Endothelial cell (in vitro differentiated cells): ENCODE measurements around the gene UBXN7. TPM values are rescaled to one million over a fixed set of nuclear protein-coding genes. Genes with fewer than 3 reads are reported as not detected.
"Not testable (repeated sequence)": the region's sequence is repeated elsewhere in the genome, so short reads cannot be mapped to it uniquely, and the experiment has no call there.

Experiments used
- DNase-seq: peaks from one replicate; pipeline ENCODE4 v3.0.0; 2021; ENCODE audit warnings: low spot score
- H3K27ac Mint-ChIP-seq: one replicate; pipeline ENCODE4 v1.8.0; 2021; ENCODE audit warnings: mixed read lengths, inconsistent platforms; ENCODE audit not compliant: unreplicated experiment
- H3K27me3 Mint-ChIP-seq: one replicate; pipeline ENCODE4 v1.8.0; 2021; ENCODE audit warnings: mild to moderate bottlenecking, moderate library complexity, mixed read lengths, inconsistent platforms; ENCODE audit not compliant: unreplicated experiment
- H3K36me3 Mint-ChIP-seq: one replicate; pipeline ENCODE4 v1.8.0; 2021; ENCODE audit warnings: mild to moderate bottlenecking, low read depth, mixed read lengths, inconsistent platforms; ENCODE audit not compliant: unreplicated experiment
- H3K4me1 Mint-ChIP-seq: one replicate; pipeline ENCODE4 v1.8.0; 2021; ENCODE audit warnings: mild to moderate bottlenecking, mixed read lengths, inconsistent platforms; ENCODE audit not compliant: unreplicated experiment
- H3K4me3 Mint-ChIP-seq: one replicate; pipeline ENCODE4 v1.8.0; 2021; ENCODE audit warnings: mild to moderate bottlenecking, mixed read lengths, inconsistent platforms; ENCODE audit not compliant: unreplicated experiment
- H3K9me3 Mint-ChIP-seq: one replicate; pipeline ENCODE4 v1.8.0; 2021; ENCODE audit warnings: mixed read lengths, inconsistent platforms; ENCODE audit not compliant: unreplicated experiment
- total RNA-seq: library from RNA; stranded (reverse); fragmentation: NEBNext Ultra II Directional; extraction: Animal tissue kit (Norgen Biotek cat#: 25700); gene quantifications from one replicate; pipeline ENCODE4 v1.2.1, GENCODE V29; 2021; ENCODE audit not compliant: unreplicated experiment
- TF ChIP-seq, protein P1 (sequence below): fragments of 200-600 bp; sonication (generic); IDR thresholded peaks from one replicate; pipeline ENCODE4 v1.5.0; 2021; ENCODE audit warnings: antibody characterized with exemption; ENCODE audit not compliant: unreplicated experiment

The UBXN7 gene
- total RNA-seq, 1 donor from 2014 or later = 71.7 TPM

DNA sequence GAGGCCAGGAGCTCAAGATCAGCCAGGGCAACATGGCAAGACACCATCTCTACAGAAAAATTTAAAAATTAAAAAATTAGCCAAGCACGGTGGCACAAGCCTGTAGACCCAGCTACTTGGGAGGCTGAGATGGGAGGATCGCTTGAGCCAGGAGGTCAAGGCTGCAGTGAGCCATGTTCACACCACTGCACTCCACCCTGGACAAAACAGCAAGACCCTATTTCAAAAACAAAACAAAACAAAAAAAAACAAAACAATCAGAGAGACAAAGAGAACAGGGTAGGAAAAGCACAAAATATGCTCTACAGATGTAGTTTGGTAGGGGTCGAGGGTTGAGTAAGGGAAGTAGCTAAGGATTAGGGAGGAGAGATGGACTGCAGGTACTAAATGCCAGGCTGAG is 117.6 kb downstream of the UBXN7 start:
- Mint-ChIP-seq H3K27ac (no peak overlapping the region), H3K9me3 (no peaks in the 10 kb centered on the region), H3K4me1 (peaks cover 10% of the 10 kb centered on the region), H3K4me3 (no peak overlapping the region), H3K27me3 (peaks cover 6% of the 10 kb centered on the region), H3K36me3 (peaks cover 9% of the 10 kb centered on the region)
- TF ChIP-seq, protein P1, sequence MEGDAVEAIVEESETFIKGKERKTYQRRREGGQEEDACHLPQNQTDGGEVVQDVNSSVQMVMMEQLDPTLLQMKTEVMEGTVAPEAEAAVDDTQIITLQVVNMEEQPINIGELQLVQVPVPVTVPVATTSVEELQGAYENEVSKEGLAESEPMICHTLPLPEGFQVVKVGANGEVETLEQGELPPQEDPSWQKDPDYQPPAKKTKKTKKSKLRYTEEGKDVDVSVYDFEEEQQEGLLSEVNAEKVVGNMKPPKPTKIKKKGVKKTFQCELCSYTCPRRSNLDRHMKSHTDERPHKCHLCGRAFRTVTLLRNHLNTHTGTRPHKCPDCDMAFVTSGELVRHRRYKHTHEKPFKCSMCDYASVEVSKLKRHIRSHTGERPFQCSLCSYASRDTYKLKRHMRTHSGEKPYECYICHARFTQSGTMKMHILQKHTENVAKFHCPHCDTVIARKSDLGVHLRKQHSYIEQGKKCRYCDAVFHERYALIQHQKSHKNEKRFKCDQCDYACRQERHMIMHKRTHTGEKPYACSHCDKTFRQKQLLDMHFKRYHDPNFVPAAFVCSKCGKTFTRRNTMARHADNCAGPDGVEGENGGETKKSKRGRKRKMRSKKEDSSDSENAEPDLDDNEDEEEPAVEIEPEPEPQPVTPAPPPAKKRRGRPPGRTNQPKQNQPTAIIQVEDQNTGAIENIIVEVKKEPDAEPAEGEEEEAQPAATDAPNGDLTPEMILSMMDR = no peak
- no peak for DNase-seq

DNA sequence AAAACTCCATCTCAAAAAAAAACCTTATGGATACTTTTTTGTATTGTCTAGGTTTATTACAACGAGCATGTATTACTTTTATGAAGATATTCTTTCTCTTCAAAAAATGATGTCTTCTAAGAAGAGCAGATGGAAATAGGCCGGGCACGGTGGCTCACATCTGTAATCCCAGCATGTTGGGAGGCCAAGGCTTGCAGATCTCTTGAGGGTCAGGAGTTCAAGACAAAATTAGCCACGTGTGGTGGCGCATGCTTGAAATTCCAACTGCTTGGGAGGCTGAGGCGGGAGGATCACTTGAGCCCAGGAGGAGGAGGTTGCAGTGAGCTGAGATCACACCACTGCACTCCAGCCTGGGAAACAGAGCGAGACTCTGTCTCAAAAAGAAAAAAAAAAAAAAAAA is 118.1 kb downstream of the UBXN7 start:
- not testable (repeated sequence) for H3K27me3 Mint-ChIP-seq, H3K4me3 Mint-ChIP-seq

GRCh38 chr3:196302960-196303359 is 129.3 kb downstream of the UBXN7 start:
- not testable (repeated sequence) for H3K4me1 Mint-ChIP-seq, H3K9me3 Mint-ChIP-seq, H3K27ac Mint-ChIP-seq, H3K27me3 Mint-ChIP-seq, H3K4me3 Mint-ChIP-seq, DNase-seq
- H3K36me3 Mint-ChIP-seq = peaks cover 13% of the 10 kb centered on the region

More for the DNA sequence above, 118.1 kb downstream of the UBXN7 start:
- not testable (repeated sequence) for H3K27ac Mint-ChIP-seq, H3K9me3 Mint-ChIP-seq, H3K36me3 Mint-ChIP-seq, H3K4me1 Mint-ChIP-seq, DNase-seq

DNA sequence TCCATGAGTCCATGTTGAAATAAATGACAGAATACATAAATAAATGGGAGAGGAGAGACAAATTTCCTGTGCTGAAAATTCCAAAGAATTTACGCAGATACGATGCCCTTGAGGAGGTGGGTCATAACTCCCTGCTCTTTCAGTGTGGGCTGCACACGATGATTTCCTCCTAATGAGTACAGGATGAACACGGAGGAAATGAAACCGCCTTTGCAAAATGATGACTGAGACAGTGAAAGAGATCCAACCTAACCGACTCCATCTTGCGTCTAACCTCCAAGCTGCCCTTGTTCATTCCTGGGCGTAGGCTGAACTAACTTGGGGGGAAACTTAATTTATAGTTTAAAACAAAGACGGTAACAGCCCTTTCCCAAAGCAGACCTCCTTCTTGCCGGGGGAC is 129.7 kb downstream of the UBXN7 start:
- not testable (repeated sequence) for H3K27me3 Mint-ChIP-seq, DNase-seq, H3K9me3 Mint-ChIP-seq, H3K4me1 Mint-ChIP-seq, H3K4me3 Mint-ChIP-seq, H3K27ac Mint-ChIP-seq
- H3K36me3 Mint-ChIP-seq = peaks cover 13% of the 10 kb centered on the region

DNA sequence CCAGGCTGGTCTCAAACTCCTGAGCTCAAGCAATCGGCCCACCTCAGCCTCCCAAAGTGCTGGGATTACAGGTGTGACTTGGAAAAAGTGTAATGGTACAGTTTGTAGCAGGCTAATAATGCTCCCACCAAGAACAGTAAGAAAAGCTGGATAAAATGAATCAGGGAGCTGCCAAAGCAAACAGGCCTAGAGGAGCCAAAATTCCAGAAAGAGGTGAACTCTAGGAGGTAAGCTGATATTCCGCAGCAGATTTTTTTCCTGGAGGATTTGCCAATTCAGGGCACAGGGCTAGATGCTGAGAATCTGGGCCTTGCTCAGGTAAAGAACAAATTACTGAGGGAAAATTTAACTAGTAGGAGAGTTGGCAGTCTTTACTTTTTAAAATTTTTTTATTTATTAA is 133.7 kb downstream of the UBXN7 start:
- no peaks in the 10 kb centered on the region for H3K9me3 Mint-ChIP-seq
- TF ChIP-seq, protein P1 = no peak
- no peak for DNase-seq
- H3K4me3 Mint-ChIP-seq = no peak overlapping the region
- peaks cover 13% of the 10 kb centered on the region for H3K36me3 Mint-ChIP-seq
- peaks cover 3% of the 10 kb centered on the region for H3K27me3 Mint-ChIP-seq
- no peaks in the 10 kb centered on the region for H3K4me1 Mint-ChIP-seq
- no peak overlapping the region for H3K27ac Mint-ChIP-seq

Other genes with a start within 250 kb of the UBXN7 start
- 0.82 TPM for gene ZDHHC19, start 221.0 kb downstream of the UBXN7 start, total RNA-seq
- not detected for gene SLC51A, start 215.9 kb downstream of the UBXN7 start, total RNA-seq
- 55.2 TPM for gene PCYT1A, start 144.7 kb downstream of the UBXN7 start, total RNA-seq
- gene DYNLT2B, start 114.2 kb downstream of the UBXN7 start, total RNA-seq = 19.0 TPM
- not detected for gene TM4SF19, start 94.0 kb downstream of the UBXN7 start, total RNA-seq
- 32.0 TPM for gene RNF168, start 71.3 kb upstream of the UBXN7 start, total RNA-seq
- gene SMCO1, start 82.9 kb upstream of the UBXN7 start, total RNA-seq = not detected
- 22.2 TPM for gene WDR53, start 136.1 kb upstream of the UBXN7 start, total RNA-seq
- gene FBXO45, start 136.2 kb upstream of the UBXN7 start, total RNA-seq = 17.0 TPM
- gene NRROS, start 207.3 kb upstream of the UBXN7 start, total RNA-seq = 18.6 TPM